ENCODE results near the gene RIMBP2.

The RIMBP2 gene

GRCh38 chr12:130419116-130419515, 297.0 kb downstream of the RIMBP2 start:
- H3K4me2 ChIP-seq: no peak overlapping the region
- no peaks in the 10 kb centered on the region for H3K27me3 ChIP-seq
- TF ChIP-seq Cebpa-rat (IDR thresholded peaks at IDR 0.05): no peak
- H3K27ac ChIP-seq: no peak overlapping the region
- H3K9ac ChIP-seq: no peak overlapping the region
- H3K9me3 ChIP-seq (replicated peaks in 1 of 11): no peaks in the 10 kb centered on the region
- no peaks in the 10 kb centered on the region for H4K20me1 ChIP-seq
- peaks cover 0 to 4% (median 1%) of the 10 kb centered on the region in 10 experiments; a peak in 7 of 20 replicates for H3K4me1 ChIP-seq
- H3K4me3 ChIP-seq: no peak overlapping the region
- no peaks in the 10 kb centered on the region for H3K36me3 ChIP-seq

GRCh38 chr12:130418251-130418650, 297.8 kb downstream of the RIMBP2 start:
- H3K9me3 ChIP-seq (replicated peaks in 1 of 11): no peaks in the 10 kb centered on the region
- no peaks in the 10 kb centered on the region for H3K36me3 ChIP-seq
- no peak overlapping the region for H3K9ac ChIP-seq
- no peaks in the 10 kb centered on the region for H4K20me1 ChIP-seq
- no peak overlapping the region for H3K4me2 ChIP-seq
- H3K4me3 ChIP-seq: no peak overlapping the region
- H3K27ac ChIP-seq: no peak overlapping the region
- H3K4me1 ChIP-seq: no peaks in the 10 kb centered on the region
- TF ChIP-seq Cebpa-rat (IDR thresholded peaks at IDR 0.05): no peak
- H3K27me3 ChIP-seq: no peaks in the 10 kb centered on the region

DNA sequence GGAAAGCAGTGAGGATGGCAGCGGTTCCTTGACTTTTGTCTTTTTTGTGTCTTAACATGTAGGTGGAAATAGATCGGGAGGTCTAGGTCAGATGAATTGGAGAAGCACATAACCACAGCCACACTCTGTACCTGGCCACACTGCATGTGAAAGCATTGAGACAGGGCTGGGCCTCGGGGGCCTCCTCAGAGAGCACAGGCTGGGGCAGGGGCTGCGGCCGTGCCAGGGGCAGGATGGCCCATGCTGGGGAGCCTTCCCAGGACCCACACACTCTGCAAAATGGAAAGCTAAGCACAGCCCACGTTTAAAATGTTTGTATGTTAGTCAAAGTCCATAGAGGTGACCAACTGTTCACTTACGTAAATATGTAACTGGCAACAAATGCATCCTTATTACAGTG, 301.7 kb downstream of the RIMBP2 start:
- no peak overlapping the region for H3K9ac ChIP-seq
- H3K27ac ChIP-seq: no peak overlapping the region
- no peak for TF ChIP-seq Cebpa-rat (IDR thresholded peaks at IDR 0.05)
- no peak overlapping the region for H3K4me3 ChIP-seq
- no peaks in the 10 kb centered on the region for H3K27me3 ChIP-seq
- H3K4me2 ChIP-seq: no peak overlapping the region
- H3K4me1 ChIP-seq: no peaks in the 10 kb centered on the region
- H4K20me1 ChIP-seq: no peaks in the 10 kb centered on the region
- H3K36me3 ChIP-seq: no peaks in the 10 kb centered on the region
- H3K9me3 ChIP-seq (replicated peaks in 1 of 11): no peaks in the 10 kb centered on the region

GRCh38 chr12:130413909-130414308, 302.2 kb downstream of the RIMBP2 start:
- Histone ChIP-seq H3K27ac (no peak overlapping the region), H3K9ac (no peak overlapping the region), H3K36me3 (no peaks in the 10 kb centered on the region), H3K4me1 (no peaks in the 10 kb centered on the region), H3K27me3 (no peaks in the 10 kb centered on the region), H3K4me2 (no peak overlapping the region), H4K20me1 (no peaks in the 10 kb centered on the region), H3K9me3 (replicated peaks in 1 of 11) (no peaks in the 10 kb centered on the region), H3K4me3 (no peak overlapping the region)
- no peak for TF ChIP-seq Cebpa-rat (IDR thresholded peaks at IDR 0.05)

GRCh38 chr12:130412384-130412783, 303.7 kb downstream of the RIMBP2 start:
- Histone ChIP-seq H3K9ac (no peak overlapping the region), H3K27me3 (no peaks in the 10 kb centered on the region), H4K20me1 (no peaks in the 10 kb centered on the region), H3K9me3 (replicated peaks in 1 of 11) (no peaks in the 10 kb centered on the region), H3K4me2 (no peak overlapping the region), H3K4me3 (no peak overlapping the region), H3K27ac (no peak overlapping the region), H3K4me1 (no peaks in the 10 kb centered on the region), H3K36me3 (no peaks in the 10 kb centered on the region)
- TF ChIP-seq Cebpa-rat (IDR thresholded peaks at IDR 0.05): no peak

- no peak overlapping the region for H3K9ac ChIP-seq
- H3K4me1 ChIP-seq: no peaks in the 10 kb centered on the region
- no peaks in the 10 kb centered on the region for H3K36me3 ChIP-seq
- TF ChIP-seq Cebpa-rat (IDR thresholded peaks at IDR 0.05): no peak
- H3K9me3 ChIP-seq (replicated peaks in 1 of 11): no peaks in the 10 kb centered on the region
- H3K4me2 ChIP-seq: no peak overlapping the region; a peak in 1 of 22 replicates
- H3K27me3 ChIP-seq: no peaks in the 10 kb centered on the region
- H3K27ac ChIP-seq: no peak overlapping the region
- H3K4me3 ChIP-seq: no peak overlapping the region
- H4K20me1 ChIP-seq: no peaks in the 10 kb centered on the region
Measured at GRCh38 chr12:130405332-130405731, 310.8 kb downstream of the RIMBP2 start.

DNA sequence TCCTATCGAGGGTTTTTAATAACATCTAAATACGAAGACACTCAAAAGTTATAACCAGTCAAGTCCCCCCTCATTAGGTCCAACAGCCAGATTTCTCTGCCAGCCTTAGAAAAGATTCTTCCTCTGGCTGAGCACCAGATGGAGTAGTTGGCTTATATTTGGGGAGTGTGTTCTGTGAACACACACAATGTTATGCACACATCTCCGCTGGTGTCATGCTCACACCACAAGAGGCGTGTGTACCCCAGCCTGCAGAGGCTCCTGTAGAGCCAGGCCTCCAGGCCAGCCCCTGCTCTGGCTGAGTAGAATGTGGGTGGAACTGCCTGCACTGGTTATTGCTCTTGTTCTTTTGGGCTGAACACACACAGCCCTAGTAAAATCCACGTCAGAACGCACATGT, 314.4 kb downstream of the RIMBP2 start:
- Histone ChIP-seq H3K4me2 (no peak overlapping the region), H3K27me3 (no peaks in the 10 kb centered on the region), H3K4me3 (no peak overlapping the region), H4K20me1 (no peaks in the 10 kb centered on the region), H3K27ac (no peak overlapping the region), H3K36me3 (no peaks in the 10 kb centered on the region), H3K9me3 (replicated peaks in 1 of 11) (no peaks in the 10 kb centered on the region), H3K9ac (no peak overlapping the region), H3K4me1 (peaks cover 9 to 11% (median 10%) of the 10 kb centered on the region in 10 experiments)
- no peak for TF ChIP-seq Cebpa-rat (IDR thresholded peaks at IDR 0.05)

DNA sequence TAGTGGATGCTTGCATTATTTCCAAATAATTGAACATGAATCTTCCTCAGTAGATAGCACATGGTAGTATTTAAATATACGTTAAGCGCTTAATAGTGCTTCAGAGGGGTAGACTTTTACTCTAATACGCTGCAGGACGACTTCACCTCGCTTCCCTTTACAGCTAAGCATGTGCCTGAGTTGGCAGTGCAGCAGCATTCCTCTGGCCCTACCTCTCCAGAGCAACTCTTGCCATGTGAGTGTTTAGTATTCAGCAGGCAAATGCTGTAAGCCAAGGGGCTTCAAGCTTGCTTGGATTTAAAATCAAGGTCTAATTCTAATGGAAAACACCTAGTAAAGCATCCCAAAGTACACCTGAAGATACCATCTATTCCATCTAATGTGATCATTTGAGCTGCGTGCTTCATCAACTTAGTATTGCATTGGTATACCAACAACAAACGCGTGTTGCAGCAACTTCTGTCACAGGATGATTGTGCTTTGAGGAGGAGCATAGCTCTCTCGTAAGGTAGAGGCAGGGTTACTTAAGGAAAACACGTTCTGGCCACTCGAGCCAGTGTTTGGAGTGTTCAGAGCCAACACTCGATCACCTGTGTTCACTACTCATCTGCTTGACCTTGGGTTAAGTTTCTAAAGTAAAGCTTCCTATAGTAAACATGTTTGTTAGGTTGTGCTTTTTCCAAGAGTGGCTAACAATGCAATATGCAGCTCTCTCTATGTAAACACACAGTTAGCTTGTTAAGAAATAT, 317.8 kb downstream of the RIMBP2 start:
- no peak for TF ChIP-seq Cebpa-rat (IDR thresholded peaks at IDR 0.05)
- Histone ChIP-seq H3K27ac (no peak overlapping the region), H3K9me3 (replicated peaks in 1 of 11) (peaks cover 0 to 11% (median 7%) of the 10 kb centered on the region in 11 experiments; a peak in 6 of 22 replicates), H3K4me1 (peaks cover 16 to 23% (median 20%) of the 10 kb centered on the region in 10 experiments), H3K36me3 (no peaks in the 10 kb centered on the region), H3K27me3 (no peaks in the 10 kb centered on the region), H4K20me1 (no peaks in the 10 kb centered on the region), H3K4me2 (no peak overlapping the region), H3K9ac (no peak overlapping the region), H3K4me3 (no peak overlapping the region)

DNA sequence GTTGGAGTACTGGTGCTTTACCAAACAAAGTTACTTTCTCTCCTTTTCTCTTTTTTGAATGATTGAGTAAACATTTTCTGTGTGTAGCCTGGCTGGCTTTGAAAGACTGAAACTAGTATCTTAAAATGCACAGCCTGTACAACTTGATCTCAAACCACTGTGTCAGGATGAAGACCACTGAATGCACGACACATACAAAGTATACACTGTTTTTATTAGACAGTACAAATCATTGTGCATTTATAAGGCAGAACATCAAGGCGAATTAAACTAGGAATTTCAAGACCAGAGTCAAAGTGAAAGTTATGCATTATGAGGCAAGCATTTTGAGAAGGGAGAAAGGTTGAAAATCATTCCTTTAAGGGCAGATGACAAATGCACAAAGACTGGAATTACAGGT, 319.4 kb downstream of the RIMBP2 start:
- H3K4me3 ChIP-seq: no peak overlapping the region
- peaks cover 0 to 20% (median 7%) of the 10 kb centered on the region in 11 experiments; a peak in 12 of 22 replicates for H3K9me3 ChIP-seq (replicated peaks in 1 of 11)
- H3K9ac ChIP-seq: no peak overlapping the region
- H3K4me1 ChIP-seq: peaks cover 16 to 23% (median 20%) of the 10 kb centered on the region in 10 experiments
- H3K27ac ChIP-seq: no peak overlapping the region
- H3K4me2 ChIP-seq: peak overlapping the region; percentile 39 to 73 (median 61)
- no peaks in the 10 kb centered on the region for H3K36me3 ChIP-seq
- no peaks in the 10 kb centered on the region for H4K20me1 ChIP-seq
- H3K27me3 ChIP-seq: no peaks in the 10 kb centered on the region
- TF ChIP-seq Cebpa-rat (IDR thresholded peaks at IDR 0.05): no peak

DNA sequence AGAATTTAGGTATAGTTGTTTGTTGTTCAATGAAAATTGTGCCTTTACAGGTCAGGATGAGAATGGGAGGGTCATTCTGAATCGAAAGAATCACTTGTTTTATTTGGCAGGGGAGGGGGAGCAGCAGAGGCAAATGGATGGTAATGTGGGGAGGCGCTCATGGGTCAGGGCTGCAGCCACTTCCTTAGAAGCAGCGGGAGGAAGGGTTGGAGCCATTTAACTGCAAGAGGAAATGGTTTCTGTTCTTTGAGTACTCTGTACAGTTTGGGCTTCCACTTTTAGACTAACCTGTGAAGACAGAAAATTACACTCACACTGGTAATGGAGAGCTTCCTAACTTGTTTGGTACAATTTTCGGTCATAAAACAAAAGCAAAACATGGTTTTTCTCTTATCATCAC, 321.2 kb downstream of the RIMBP2 start:
- Histone ChIP-seq H3K27me3 (no peaks in the 10 kb centered on the region), H3K9me3 (replicated peaks in 1 of 11) (peaks cover 13 to 36% (median 20%) of the 10 kb centered on the region in 11 experiments; a peak in 21 of 22 replicates), H3K9ac (no peak overlapping the region), H3K4me3 (no peak overlapping the region), H3K4me2 (peak overlapping the region in 10 of 11 experiments; percentile 0 to 44 (median 22); a peak in 12 of 22 replicates), H3K27ac (no peak overlapping the region), H3K4me1 (peaks cover 16 to 23% (median 20%) of the 10 kb centered on the region in 10 experiments), H3K36me3 (no peaks in the 10 kb centered on the region), H4K20me1 (no peaks in the 10 kb centered on the region)
- no peak for TF ChIP-seq Cebpa-rat (IDR thresholded peaks at IDR 0.05)
